ENCODE measurements around the gene FADS3.

The FADS3 gene, protein sequence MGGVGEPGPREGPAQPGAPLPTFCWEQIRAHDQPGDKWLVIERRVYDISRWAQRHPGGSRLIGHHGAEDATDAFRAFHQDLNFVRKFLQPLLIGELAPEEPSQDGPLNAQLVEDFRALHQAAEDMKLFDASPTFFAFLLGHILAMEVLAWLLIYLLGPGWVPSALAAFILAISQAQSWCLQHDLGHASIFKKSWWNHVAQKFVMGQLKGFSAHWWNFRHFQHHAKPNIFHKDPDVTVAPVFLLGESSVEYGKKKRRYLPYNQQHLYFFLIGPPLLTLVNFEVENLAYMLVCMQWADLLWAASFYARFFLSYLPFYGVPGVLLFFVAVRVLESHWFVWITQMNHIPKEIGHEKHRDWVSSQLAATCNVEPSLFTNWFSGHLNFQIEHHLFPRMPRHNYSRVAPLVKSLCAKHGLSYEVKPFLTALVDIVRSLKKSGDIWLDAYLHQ

DNA sequence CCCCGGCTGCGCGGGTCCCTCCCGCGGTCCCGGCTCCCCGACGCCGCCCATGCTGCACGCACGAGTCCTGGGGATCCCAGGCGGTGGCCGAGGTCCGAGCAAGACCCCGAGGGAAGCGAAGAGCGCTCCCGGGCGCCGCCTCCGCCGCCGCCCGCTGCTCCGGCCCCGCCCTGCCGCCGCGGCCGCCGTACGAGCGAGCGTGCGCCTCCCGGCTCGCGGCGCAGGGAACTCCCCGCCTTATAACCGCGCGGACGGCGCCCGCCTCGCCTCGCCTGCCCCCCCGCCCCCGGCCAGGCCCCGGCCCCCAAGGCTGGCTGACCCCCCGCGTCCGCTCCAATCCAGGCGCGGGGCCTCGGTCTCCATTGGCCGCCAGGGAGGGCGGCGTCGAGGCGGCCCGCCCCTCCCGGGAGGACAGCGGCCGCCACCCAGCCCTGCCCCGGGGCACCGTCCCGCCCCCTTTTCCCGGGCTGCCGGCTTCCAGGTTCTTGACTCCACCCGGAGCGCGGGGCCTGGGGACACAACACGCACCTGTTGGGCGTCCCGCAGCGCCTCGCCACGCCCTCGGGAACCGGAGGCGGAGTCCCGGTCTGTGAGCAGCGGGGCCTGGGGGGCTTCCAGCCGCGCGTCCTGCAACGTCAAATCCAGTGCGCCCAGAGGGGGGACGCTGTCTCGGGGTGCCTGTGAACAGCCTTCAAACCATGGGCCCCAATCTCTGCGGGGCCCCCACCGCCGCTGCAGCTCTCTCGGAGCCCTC is at the start of gene FADS3:
TSS of gene FADS3 (minus strand) at position 215 of the 754 bp plus-strand sequence. CDS start at position 51, 164 bp downstream.
- DNase-seq = peak in 55 of 56 donors; percentile 32 to 91 (median 76)

DNA sequence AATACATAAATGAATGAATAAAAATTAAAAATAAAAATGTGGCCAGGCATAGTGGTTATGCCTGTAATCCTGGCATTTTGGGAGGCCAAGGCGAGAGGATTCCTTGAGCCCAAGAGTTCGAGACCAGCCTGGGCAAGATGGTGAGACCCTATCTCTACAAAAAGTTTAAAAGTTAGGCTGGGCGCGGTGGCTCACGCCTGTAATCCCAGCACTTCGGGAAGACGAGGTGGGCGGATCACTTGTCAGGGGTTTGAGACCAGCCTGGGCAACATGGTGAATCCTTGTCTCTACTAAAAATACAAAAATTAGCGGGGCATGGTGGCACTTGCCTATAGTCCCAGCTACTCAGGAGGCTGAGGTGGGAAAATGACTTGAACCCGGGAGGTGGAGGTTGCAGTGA is 49.1 kb upstream of the FADS3 start:
- no peak for DNase-seq

DNA sequence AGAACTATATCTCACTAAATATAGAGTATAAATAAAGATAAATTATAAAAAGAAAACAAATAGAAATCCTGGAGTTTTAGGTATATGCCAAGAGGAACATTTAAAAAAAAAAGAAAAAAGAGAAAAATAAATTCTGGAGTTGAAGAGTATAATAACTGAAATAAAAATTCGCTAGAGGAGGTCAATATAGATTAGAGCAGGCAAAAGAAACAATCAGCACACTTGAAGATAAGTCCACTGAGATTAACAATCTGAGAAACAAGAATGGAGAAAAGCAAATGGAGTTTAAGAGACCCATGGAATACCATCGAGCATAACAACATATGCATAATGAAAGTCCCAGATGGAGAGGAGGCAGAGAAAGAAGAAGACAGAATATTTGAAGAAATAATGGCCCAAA is 44.5 kb upstream of the FADS3 start:
- no peak for DNase-seq

DNA sequence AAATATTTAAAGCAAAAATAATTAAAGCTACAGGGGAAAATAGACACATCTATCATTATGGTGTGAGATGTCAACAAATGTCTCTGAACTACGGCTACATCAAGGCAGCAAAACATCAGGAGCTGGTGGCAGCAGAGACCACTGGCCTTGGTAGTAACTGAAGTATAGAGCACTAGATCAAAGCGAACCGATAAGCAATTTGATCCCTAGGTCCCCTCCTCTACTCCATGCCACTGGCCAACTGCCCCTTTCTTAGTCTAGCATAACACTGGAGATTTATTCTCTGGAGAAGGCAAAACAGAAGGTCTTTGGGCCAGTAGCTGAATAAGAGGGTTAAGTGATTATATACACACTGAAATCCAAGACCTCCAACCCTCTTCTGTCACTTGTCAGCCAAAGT is 39.6 kb upstream of the FADS3 start:
- DNase-seq = no peak

DNA sequence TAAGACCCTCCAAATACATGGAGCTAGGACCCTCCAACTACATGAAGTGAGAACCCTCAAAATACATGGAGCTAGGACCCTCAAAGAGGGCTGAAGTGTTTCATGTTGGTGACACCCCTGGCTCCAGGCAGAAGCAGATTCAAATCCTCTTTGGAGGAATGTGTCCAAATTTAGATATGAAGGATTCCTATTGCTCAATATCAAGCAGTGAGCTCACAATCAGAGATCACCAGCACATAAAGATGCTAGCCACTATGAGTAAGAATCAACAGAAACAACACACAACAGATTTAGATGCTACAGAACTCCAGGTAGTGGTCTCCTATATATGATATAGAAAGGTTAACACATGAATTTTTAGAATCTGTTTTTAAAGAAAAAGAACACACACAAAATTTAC is 37.3 kb upstream of the FADS3 start:
- DNase-seq = no peak

DNA sequence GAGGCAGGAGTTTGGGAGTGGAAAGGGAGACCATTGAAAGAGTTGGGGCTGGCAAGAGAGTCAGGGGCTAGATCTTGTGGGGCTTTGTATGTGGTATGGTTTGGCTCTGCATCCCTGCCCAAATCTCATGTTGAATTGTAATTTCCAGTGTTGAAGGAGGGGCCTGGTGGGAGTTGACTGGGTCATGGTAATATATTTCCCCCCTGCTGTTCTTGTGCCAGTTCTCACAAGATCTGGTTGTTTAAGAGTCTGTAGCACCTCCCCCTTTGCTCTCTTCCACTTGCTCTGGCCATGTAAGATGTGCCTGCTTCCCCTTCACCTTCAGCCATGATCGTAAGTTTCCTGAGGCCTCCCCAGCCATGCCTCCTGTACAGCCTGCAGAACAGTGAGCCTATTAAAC is 36.2 kb upstream of the FADS3 start:
- DNase-seq = no peak

DNA sequence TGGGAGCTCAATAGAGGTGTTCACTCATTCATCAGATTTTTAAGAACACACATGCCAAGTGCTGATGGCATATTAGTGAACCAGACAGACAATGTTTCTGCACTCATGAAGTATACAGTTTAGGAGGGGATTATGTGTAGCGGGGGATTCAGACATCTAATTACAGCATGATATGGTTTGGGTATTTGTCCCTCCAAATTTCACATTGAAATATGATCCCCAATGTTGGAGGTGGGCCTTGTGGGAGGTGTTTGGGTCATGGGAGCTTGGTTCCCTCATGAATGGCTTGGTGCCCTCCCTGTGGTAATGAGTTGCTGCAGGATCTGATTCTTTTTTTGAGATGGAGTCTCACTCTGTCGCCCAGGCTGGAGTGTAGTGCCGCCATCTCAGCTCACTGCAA is 34.9 kb upstream of the FADS3 start:
- DNase-seq = no peak

DNA sequence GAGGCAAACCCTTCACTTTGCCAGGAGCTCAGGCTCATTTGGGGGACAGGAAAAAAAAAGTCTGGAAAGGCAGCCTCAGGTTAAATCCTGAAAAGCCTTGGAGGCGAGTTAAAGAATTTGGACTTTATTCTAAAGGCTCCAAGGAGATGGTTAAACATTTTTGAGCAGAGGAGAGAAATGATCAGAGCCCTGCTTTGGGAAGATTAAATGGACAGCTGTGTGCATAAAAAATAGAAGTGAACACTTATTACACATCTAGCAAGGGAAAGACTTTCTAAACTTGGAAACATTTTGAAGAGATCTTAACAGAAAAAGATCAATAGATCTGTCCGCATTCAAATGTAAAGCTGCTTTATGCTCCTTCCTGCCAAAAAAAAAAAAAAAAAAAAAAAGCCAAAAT is 34.4 kb upstream of the FADS3 start:
- DNase-seq = no peak

DNA sequence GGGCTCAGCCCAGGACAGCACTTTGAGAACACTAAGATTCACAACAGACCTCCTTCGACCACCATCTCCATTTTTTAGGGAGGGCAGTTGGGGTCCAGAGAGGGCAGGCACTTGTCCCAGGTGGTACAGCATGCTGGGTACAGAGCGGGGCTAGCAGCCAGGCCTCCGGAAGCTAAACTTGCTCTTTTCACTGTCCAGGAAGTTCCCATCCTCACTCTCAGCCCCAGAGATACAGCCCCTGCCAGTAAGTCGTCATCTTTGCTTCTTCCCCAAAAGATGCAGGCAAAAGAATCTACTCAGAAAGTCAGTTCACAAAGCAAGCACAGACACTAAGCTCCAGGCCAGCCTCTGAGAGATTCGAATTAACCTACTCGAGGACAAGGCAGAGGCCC is 32.7 kb upstream of the FADS3 start:
- no peak for DNase-seq

DNA sequence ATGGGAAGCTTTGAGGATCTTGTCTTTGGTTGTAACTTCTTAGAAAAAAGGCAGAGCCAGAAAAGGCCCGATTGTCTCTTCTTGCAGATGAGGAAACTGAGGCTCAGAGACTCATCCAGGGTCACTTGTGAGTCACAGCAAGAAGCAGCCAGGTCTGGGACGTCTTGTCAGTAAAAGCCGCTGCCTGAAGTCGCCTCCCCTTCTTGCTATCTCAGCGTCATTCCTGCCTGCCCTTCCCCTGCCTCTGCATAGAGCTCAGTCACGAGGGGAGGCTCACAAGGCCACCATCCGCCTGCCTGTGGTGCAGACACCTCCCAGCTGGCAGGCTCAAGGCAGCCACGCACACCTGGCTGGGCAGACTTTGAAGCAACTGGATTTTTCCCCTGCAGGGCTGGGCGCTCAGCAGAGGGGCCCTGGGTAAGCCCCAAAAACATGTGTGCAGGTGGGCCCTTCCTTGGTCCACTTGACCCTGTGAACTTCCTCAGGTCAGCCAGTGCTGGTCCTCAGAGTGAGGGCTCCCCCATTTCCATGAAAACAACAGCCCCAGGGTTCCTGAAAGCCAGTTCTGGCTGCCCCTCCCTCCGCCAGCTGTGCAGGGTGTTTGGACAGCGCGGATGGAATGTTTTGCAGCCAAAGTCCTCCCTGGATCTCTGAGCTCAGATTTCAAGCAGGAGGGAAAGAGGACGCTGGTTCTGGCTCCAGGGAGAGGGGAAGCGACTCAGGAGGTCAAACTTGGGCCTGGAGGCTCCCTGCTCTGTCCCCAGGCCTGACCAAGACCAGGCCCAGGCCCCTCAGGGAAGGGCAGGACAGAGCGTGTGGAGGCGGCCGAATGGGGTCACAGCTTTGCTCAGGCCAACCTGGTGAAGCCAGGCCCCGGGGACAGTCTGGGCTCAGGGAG is 32.1 kb upstream of the FADS3 start:
- DNase-seq = peak in 3 of 56 donors; percentile 18 to 33 (median 24)

DNA sequence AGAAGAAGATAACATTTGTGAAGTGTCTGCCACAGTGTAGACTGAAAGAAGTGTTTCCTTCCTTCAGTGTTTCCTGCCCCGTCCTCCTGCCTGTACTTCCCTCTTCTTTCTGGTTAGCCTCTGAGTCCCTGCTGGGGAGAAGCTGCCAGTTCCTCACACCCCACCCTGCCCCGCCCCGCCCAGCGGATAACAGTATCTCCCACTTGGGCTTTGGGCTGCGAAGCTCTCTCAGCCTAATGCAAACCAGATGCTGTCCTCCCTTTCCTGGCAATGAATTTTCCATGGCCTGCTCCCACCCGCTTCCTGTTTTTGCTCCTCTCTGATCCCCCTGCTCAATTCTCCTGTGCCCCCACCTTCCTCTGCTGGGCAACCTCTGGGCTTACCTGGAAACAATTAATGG is 31.2 kb upstream of the FADS3 start:
- DNase-seq = peak in 1 of 56 donors; percentile 53

DNA sequence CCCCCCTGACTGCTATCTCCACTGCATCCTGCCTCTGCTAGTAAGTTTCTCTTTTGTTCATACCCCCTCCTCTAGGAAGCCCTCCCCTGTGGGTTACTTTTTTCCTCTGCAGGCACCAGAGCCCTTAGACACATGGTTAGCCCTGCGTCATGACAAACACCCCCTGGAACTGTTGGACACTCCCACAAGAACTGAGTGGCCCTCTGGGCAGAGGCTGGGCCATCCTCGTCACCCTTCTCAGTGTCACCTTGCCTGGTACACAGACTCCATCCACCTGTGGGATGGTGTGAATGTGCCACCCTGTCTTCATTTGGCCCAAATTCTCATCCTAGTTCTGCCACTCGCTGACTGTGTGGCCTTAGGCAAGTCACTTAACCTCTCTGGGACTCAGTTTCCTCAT is 30.1 kb upstream of the FADS3 start:
- no peak for DNase-seq

DNA sequence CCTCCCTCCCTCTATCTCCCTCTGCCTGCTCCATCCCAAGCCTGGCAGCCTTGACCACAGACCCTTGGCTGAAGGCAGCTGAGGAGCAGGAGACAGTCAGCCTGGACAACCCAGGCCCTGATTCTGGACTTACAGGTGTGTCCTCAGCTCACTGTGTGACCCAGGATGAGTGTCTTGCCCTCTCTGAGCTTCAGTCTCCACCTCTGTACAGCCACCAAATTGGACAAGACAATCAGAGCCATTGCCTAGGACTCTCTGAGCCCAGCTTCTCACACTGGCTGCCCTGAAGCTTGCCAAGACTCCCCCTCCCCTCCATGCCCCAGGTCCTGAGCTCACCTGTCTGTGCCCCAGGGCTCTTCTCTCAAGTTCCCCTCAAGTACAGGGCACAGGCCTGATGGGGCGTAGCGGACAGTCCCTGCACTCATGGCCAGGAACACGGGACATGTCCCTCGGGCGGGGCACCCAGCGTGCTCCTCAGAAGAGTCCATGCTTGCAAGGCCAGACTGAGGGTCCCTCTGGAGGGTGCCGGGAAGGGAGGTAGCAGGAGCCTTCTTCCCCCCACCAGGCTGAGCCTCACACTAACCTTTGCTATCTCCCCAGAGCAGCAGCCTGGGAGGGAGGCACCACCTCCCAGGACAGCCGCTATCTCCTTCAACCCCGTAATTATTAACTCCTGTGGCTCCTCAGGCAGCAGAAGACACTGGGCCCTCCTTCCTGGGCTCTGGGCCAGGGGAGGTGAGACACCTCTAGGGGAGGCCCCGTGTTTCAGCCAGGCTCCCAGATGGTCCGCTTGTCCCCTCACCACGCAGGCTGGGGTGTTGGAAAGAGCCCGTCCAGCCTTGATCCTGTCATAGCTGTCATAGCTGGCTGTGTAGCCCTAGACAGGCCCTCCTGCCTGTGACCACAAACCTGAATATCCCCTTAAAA is 28.6 kb upstream of the FADS3 start:
- no peak for DNase-seq

DNA sequence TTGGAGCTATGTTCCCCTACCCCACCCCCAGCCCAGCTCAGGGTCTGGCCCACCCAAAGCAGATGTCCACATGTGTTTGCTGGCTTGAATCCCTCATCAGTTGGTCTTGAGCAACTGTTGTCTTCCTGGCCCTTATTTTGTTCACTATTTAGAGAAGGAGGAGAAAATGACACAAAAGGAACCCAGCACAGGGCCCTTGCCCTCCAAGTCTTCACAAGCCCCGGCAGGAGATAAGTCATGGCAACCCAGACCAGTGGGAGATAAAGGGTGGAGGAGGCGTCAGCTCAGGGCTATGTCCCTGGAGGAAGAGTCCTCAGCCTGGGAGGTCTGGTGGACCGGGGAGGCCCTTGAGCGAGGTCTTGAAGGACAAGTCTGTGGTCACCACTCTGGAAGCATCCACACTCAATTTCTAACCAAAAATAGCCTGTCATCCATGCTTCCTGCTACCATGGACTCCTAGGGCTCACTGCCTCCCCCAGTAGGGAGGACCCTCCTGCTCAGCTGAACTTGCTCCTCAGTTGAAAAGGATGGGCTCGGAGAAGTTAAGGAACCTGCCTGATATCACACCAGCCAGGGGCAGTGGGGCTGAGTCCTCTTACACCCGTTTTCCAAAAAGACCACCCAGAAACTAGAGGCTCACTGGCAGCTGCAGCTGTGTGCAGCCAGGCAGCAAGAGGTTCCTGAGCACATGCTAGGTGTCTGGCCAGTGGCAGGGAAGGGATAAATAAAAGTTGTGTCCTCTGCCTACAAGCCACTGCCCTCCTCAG is 27.8 kb upstream of the FADS3 start:
- no peak for DNase-seq

DNA sequence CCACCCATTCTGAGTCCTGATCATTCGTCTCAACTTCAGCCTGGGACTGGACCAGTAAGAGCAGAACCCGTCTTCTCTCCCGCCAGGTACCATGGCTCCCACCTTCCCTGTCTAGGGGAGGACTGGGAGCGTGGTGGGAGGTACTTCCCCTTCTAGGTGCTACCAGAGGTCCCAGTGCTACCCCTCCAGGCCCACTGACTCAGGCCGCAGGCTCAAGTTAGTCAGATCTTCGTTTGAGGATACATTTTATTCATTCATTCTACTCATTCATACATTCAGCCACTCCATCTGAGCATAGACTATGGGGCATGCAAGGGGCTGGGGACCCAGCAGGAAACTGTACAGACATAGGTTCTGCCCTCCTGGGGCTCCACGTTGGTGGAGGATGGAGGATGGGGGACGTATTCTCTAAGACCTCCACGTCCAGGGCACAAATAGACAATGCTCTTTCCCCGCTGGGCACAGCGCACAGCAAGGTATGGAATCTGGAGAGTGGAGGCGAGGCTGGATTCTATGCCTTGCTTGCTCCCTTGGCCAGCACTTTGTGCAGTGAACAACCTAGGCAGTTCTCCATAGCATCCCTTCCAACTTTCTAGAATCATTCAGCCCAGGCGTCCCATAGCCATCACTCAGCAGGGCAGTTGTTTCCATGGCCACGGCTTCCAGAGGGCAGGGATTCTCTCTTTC is 27.0 kb upstream of the FADS3 start:
- DNase-seq = no peak

DNA sequence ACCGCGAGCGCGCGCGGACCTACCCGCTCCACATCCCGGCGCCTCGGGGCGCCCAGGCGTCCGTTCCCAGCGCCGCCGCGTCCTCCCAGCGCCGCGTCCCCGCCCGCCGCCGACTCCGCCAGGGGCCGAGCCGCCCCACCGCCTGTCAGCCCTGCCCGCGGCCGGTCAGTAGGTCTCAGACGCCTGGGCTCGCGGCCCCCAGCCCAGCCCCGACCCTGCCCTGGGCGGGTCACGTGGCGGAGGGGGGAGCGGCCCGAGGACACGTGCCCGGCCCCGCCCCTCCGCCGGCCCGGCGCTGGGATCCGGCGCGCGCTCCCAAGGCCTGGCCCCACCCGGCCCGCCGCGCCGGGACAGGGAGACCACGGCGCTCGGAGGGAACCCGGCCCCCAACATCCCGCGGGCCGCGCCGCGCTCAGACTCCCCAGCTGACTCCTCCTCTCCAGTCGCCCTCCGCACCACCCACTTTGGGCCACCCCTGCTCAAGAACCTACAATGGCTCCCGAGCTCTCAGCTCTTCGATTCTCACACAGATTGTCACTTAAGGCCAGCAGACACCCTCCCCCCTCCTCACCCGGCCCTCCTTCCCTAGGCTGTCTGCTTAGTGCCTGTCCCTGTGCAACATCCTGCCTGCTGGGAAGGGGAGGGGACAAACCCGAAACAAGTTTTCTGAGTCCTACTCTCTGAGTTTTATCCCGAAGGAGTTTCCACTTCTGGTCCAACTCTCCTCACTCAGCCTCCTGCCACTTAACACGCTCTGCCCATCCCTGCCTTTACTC is 26.2 kb upstream of the FADS3 start, which contains the start of gene RAB3IL1:
TSS of gene RAB3IL1 (minus strand) at position 233 of the 776 bp plus-strand sequence. CDS start at position 34, 199 bp downstream.
- DNase-seq = peak in 27 of 56 donors; percentile 20 to 78 (median 41)

DNA sequence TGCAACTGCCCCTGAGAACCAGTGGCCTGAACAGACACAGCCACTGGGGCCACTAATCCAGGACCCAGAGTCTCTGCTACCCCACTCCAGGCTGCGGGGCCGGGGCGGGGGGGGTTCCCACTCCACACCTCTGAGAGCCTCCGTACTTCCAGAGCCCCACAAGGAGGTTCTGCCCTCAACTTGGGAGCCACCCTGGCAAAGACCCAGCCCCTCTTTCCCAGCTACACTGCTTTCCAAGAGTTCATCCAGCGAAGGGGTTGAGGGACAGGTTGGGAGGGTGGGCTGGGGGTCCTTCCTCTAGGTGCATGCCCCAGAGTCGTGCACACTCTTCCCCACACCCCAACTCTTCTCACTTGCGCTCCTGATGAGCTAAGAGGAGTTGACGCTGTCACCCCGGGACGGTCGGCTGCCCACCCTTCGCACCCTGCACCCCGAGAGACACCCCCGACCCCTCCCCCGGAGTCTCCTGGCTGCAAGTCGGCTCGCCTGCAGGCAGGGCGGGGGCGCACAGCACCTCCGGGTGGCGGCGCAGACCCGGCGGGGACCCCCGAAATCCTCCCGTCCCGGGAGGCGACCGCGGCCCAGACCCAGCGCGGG is 25.5 kb upstream of the FADS3 start:
- DNase-seq = peak in 1 of 56 donors; percentile 66

Measured in amygdala (tissue), 56 donors.